Retinal pigment epithelial cell (primary cell): Measurements from ENCODE around the gene SFN.

Source experiments
- DNase-seq: peaks from one replicate; pipeline ENCODE4 v3.0.0-alpha.2; 2010; ENCODE audit warnings: low read depth
- H3K4me3 ChIP-seq: 2 replicates; pipeline ENCODE4 v1.5.1; 2011; ENCODE audit warnings: mild to moderate bottlenecking, low read length, control low read depth, moderate library complexity
- CTCF ChIP-seq: conservative IDR thresholded peaks from 2 replicates; pipeline ENCODE4 v1.5.1; 2011; ENCODE audit warnings: low read depth, low read length, control low read depth, inconsistent platforms

SFN gene

GRCh38 chr1:26889551-26890466, 26.9 kb downstream of the SFN start, which contains the start of gene GPN2:
Gene GPN2 (minus strand): TSS chr1:26890283. CDS start chr1:26890096, 187 bp downstream.
- no peak for TF ChIP-seq CTCF
- no peak for DNase-seq
- peak within 1 kb of the TSS; percentile 86 for H3K4me3 ChIP-seq

DNA sequence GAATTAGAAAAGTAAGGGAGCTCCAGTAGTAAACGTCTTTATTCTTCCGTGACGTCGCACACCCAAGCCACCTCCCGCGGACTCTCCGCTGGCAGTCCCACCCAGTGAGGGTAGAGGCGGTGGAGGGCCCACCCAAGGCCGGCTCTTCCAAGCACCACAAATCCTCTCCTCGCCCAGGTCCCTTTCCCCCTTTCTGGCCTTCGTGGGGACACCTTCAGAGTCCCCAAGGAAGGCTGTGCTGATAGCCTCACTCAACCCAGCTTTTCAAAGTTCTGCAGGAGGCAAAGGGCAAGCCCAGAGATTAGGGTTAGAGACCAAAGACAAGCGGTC, 27.5 kb downstream of the SFN start:
- TF ChIP-seq CTCF: no peak
- DNase-seq: no peak
- H3K4me3 ChIP-seq: peak overlapping the region; percentile 86

GRCh38 chr1:26894263-26894662, 31.3 kb downstream of the SFN start:
- DNase-seq: no peak
- no peak overlapping the region for H3K4me3 ChIP-seq
- no peak for TF ChIP-seq CTCF

DNA sequence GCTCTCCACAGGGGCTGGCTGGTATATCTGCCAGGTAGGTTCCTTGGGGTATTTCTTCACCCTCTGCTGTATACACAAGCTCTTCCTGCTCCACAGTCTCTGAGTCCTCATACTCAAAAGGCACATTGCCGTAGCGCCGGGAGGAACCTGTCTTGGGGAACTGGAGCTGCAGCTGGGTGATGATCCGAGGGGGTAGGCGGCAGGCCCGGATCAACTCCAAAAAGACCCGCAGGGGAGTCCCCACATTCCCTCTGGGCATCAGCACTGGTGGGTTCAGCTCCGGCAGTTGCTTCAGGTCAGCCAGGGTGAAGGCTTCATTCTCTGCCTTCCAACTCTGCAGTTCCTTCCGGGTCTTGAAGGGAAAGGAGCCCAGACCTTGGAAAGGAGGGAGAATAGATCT, 34.4 kb downstream of the SFN start:
- no peak overlapping the region for H3K4me3 ChIP-seq
- no peak for TF ChIP-seq CTCF
- no peak for DNase-seq

GRCh38 chr1:26900001-26900814, 37.3 kb downstream of the SFN start, which contains the start of gene GPATCH3:
Gene GPATCH3 (minus strand): TSS chr1:26900467. CDS start chr1:26900442, 25 bp downstream.
- no peak for TF ChIP-seq CTCF
- H3K4me3 ChIP-seq: peak within 1 kb of the TSS; percentile 90
- DNase-seq: peak; percentile 79

DNA sequence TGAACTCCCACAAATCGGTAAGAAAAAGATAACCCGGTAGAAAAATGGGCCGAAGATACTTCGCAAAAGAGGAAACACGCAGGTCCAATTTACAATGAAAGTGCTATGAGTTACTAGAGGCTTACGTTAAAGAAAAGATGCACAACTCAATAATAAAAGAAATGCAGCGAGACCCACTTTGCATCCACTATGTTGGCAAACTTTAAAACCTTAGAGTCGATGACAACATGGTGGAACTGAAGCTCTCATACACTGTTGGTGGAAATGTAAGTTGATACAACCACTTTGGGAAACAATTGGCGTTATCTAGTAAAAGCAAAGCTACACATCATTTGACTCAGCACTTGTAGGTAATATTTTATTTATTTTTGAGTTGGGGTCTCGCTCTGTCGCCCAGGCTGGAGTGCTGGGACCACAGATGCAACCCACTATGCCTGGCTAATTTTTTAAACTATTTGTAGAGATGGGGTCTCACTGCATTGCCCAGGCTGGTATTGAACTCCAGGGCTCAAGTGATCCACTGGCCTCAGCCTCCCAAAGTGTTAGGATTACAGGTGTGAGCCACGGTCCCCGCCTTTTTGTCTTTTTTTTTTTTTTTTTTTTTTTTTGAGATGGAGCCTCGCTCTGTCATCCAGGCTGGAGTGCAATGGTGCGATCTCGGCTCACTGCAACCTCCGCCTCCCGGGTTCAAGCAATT, 38.0 kb downstream of the SFN start:
- no peak for DNase-seq
- peak overlapping the region; percentile 90 for H3K4me3 ChIP-seq
- no peak for TF ChIP-seq CTCF
